Lower leg skin (tissue), 4 donors: Measurements from ENCODE around the gene PSME2. TPM values are rescaled to one million over a fixed set of nuclear protein-coding genes. Genes with fewer than 3 reads are reported as not detected.

ENCODE experiments used
- DNase-seq, 2 donors: peaks; one replicate each; pipeline ENCODE4 v3.0.0-alpha.2; 2019; ENCODE audit warnings: low spot score in 2 of 2
- H3K4me3 ChIP-seq: fragments of 200-600 bp; sonication (generic); 2 replicates; pipeline ENCODE4 v1.5.1; 2017; ENCODE audit warnings: mild to moderate bottlenecking, low read depth; ENCODE audit not compliant: poor library complexity, severe bottlenecking
- POLR2A ChIP-seq, 2 donors: fragments of 450-650 bp; IDR thresholded peaks; one replicate each; pipeline ENCODE4 v1.6.1; 2016 to 2017; ENCODE audit warnings: antibody characterized with exemption in 2 of 2, mild to moderate bottlenecking in 1 of 2, moderate library complexity in 1 of 2
- WGBS, 2 donors: methylation state at CpG; one replicate each; pipeline ENCODE4 v1.1.5; 2018; 5-methylcytosine and 5-hydroxymethylcytosine counted together
- intact Hi-C: fragments of 100-400 bp; cut with DNase I; formaldehyde crosslinking; loops from one replicate; pipeline ENCODE4 v1.15.0; 2023; ENCODE audit warnings: low total_unique reads
- total RNA-seq, 4 donors: library from RNA; depleted of rRNA; stranded (reverse); fragments of >200 nt; gene quantifications; one replicate each; pipeline ENCODE4 v1.1.0, GENCODE V29; 2016
- TF ChIP-seq, protein P1 (sequence below), 3 donors: fragments of 450-650 bp; IDR thresholded peaks; one replicate each; pipeline ENCODE4 v1.5.1; 2016; ENCODE audit warnings: antibody characterized with exemption in 3 of 3, mild to moderate bottlenecking in 3 of 3, moderate library complexity in 2 of 3

PSME2 gene
- total RNA-seq, 4 donors from 2014 or later: 23.2 to 50.2 (median 31.2) TPM

DNA sequence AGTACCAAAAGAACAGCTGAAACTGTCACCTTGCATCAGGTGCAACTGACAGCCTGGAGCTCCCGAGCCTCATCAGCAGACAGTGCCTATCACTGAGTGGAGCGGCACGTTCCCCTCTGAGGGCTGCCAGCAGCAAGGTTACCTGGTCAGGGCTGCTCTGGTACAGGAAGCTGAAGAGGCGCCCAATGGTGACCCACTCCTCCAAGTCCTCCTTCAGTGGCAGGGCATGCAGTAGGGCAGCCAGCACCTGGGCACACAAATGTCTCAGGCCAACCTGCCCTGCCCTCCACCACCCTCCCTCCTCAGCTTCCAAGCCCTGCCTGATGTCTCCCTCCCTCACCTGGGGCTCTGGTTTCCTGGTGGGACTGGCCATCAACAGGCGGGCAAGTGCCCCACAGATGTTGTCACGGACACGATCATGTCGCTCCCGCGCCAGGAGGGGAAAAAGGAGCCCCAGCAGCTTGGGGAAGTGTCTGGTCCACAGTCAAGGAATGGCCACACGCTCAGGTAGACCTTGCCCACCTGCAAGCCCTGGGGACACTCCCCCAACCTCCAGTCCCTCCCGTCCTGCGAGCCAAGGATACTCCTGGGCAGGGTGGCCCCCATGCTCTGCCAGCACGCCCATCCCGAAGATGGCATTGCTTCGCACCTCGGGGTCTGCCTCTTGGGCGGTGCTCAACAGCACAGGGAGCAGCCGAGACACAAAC, 35.1 kb upstream of the PSME2 start:
- intact Hi-C loops: no loop called here
- 88 to 91% methylated on average over 17 to 19 of the region's 19 CpGs for WGBS, 2 donors

DNA sequence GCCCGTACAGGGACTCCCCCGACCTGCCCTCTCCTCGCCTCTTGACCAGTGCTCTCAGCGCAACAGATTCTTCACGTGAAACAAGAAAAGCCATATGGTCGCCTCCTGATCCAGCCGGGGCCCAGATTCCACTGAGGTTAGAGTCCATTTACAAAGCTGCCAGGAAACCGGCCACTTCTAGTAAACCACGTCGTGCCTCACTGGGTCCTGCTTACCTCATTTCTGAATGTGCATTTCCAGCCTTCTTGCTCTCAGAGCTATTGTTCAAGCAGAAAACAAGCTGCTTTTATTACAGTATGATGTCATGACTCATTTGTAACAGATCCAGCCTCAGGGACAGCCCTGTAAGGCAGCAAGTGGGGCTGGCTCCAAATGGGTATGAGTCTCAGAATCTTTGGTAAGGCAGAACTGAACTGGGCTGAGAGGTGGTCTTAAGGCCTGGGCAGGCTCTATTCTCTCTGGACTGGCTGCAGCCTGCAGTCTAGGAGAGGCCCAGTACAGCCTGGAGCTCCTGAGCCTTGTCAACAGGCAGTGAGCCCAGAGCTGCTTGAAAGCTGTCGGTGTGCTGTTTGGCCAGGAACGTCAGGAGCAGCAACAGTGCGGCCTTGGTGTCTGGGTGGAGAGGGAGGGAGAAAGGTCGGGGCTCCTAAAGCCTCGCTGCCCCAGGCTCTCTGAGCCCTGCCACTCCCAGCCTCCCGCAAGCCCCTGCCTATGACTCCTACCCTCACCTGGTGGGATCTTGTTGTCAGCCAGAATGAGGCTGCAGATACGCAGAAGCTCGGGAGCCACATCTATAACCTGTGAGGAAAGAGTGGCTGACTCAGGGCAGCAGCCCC, 33.8 kb upstream of the PSME2 start:
- no peak overlapping the region for H3K4me3 ChIP-seq
- no peak for DNase-seq
- intact Hi-C loops: no loop called here
- 58 to 63% methylated on average over 16 to 18 of the region's 18 CpGs for WGBS, 2 donors
- TF ChIP-seq, protein P1, sequence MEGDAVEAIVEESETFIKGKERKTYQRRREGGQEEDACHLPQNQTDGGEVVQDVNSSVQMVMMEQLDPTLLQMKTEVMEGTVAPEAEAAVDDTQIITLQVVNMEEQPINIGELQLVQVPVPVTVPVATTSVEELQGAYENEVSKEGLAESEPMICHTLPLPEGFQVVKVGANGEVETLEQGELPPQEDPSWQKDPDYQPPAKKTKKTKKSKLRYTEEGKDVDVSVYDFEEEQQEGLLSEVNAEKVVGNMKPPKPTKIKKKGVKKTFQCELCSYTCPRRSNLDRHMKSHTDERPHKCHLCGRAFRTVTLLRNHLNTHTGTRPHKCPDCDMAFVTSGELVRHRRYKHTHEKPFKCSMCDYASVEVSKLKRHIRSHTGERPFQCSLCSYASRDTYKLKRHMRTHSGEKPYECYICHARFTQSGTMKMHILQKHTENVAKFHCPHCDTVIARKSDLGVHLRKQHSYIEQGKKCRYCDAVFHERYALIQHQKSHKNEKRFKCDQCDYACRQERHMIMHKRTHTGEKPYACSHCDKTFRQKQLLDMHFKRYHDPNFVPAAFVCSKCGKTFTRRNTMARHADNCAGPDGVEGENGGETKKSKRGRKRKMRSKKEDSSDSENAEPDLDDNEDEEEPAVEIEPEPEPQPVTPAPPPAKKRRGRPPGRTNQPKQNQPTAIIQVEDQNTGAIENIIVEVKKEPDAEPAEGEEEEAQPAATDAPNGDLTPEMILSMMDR (IDR thresholded peaks at IDR 0.05): no peak
- no peak for TF ChIP-seq POLR2A (IDR thresholded peaks at IDR 0.05)

More for the DNA sequence above, 35.1 kb upstream of the PSME2 start:
- TF ChIP-seq, protein P1 (IDR thresholded peaks at IDR 0.05): no peak
- no peak for TF ChIP-seq POLR2A (IDR thresholded peaks at IDR 0.05)
- no peak for DNase-seq
- H3K4me3 ChIP-seq: no peak overlapping the region

DNA sequence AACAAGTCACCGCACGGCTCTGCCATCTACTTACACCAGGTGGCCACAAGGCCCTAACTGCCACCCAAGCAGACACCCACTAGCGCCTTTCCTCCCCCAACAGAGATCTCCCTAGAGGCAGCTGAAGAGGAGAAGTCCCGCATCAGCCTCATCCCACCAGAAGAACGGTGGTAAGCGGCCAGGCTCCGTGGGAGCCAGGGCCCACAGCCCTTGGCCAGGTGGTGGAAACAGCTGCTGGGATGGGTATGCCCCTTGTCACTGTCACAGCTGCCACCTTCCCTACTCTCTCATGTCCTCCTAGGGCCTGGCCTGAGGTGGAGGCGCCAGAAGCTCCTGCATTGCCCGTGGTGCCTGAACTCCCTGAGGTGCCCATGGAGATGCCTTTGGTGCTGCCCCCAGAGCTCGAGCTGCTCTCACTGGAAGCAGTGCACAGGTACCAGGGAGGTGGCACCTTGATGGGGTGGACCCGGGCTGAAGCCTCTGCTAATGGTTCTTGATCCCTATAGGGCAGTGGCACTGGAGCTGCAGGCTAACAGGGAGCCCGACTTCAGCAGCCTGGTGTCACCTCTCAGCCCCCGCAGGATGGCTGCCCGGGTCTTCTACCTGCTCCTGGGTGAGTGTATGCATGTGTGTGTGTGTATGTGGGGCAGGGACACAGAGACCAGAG, 33.0 kb upstream of the PSME2 start:
- 87 to 89% methylated on average over 12 to 13 of the region's 14 CpGs for WGBS, 2 donors
- DNase-seq: no peak
- no peak overlapping the region for H3K4me3 ChIP-seq
- intact Hi-C loops: no loop called here
- TF ChIP-seq, protein P1 (IDR thresholded peaks at IDR 0.05): no peak
- TF ChIP-seq POLR2A (IDR thresholded peaks at IDR 0.05): no peak

DNA sequence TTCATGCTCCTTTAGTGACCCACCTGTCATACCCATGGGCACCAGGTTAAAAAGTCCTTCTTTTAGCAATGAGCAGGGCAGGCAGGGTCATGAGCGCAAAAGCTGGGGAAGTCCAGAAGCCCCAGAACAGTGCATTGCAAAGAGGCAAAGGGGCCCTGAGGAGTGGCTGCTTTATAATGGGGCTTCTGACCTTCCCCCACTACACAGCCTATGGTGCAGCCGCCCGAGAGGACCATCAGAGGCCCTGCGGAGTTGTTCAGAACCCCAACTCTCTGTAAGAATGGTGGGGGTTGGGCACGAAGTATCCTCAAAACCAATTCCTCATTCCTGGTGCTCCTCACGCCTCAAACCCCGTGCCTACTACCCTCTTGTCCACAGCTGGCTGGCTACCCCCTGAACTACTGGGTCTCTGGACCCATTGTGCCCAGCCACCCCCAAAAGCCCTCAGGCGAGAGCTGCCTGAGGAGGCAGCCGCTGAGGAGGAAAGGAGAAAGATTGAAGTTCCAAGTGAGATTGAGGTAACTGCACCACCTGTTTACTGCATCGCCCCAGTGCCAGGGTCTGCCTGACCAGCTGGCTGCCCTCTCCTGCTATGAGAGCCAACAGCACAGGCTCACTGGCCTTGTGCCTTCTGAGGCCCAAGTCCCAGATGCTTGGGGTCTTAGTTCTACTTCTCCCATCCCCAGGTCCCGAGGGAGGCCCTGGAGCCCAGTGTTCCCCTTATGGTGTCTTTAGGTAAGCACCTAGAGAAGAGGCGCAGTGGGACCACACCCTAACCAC, 32.2 kb upstream of the PSME2 start:
- TF ChIP-seq, protein P1 (IDR thresholded peaks at IDR 0.05): no peak
- no peak for TF ChIP-seq POLR2A (IDR thresholded peaks at IDR 0.05)
- H3K4me3 ChIP-seq: no peak overlapping the region
- WGBS, 2 donors: 86 to 89% methylated on average over 12 of the region's 12 CpGs
- intact Hi-C loops: no loop called here
- DNase-seq: no peak

DNA sequence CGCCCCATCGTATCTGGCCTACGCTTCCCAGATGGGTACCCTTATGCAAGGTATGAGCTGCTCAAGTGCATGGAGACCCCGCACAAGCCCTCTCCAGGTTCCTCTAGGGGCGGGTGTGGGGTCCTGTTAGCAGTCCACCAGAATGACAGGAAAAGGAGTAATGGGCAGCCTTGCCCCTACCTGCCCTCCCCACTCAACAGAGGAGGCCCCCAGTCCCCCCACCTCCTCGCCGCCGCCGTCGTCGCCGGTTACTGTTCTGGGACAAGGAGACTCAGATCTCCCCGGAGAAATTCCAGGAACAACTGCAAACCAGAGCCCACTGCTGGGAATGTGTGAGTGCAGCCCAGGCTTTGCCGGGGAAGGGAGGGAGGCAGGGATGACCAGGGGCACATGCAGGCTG, 31.5 kb upstream of the PSME2 start:
- intact Hi-C loops: no loop called here
- no peak for TF ChIP-seq POLR2A (IDR thresholded peaks at IDR 0.05)
- TF ChIP-seq, protein P1 (IDR thresholded peaks at IDR 0.05): no peak
- no peak overlapping the region for H3K4me3 ChIP-seq
- WGBS, 2 donors: 86 to 93% methylated on average over 14 of the region's 14 CpGs
- DNase-seq: no peak
